OCI-LY3 (cell line): Measurements from ENCODE around the gene PCAT6.

ENCODE experiments used
- H2AFZ ChIP-seq: fragments of 200-600, 300-600 bp; shearing (Covaris generic); 2 replicates; pipeline ENCODE4 v1.6.0; 2014; ENCODE audit warnings: antibody characterized with exemption, low read depth, low read length
- H3K27ac ChIP-seq: fragments of 200-600, 300-600 bp; sonication (generic); 2 replicates; pipeline ENCODE4 v1.5.1; 2014; ENCODE audit warnings: mild to moderate bottlenecking, low read length, moderate library complexity, mixed read lengths
- H3K27me3 ChIP-seq: fragments of 200-600, 300-600 bp; sonication (generic); 2 replicates; pipeline ENCODE4 v1.6.1; 2014; ENCODE audit warnings: low read depth, low read length, mixed read lengths
- H3K36me3 ChIP-seq: fragments of 200-600, 300-600 bp; sonication (generic); replicated peaks from 2 replicates; pipeline ENCODE3; 2014; ENCODE audit warnings: low read depth, low read length, mixed read lengths
- H3K4me1 ChIP-seq: fragments of 300-600, 200-600 bp; sonication (generic); 2 replicates; pipeline ENCODE4 v1.6.1; 2014; ENCODE audit warnings: low read length, mixed read lengths
- H3K4me2 ChIP-seq: fragments of 200-600, 300-600 bp; sonication (generic); 2 replicates; pipeline ENCODE4 v1.6.1; 2014; ENCODE audit warnings: low read length, mixed read lengths
- H3K4me3 ChIP-seq: fragments of 300-600, 200-600 bp; sonication (generic); 2 replicates; pipeline ENCODE4 v1.5.1; 2014; ENCODE audit warnings: antibody characterized with exemption, mild to moderate bottlenecking, low read length, moderate library complexity
- H3K79me2 ChIP-seq: fragments of 300-600, 200-600 bp; shearing (Covaris generic); 2 replicates; pipeline ENCODE4 v1.6.1; 2014; ENCODE audit warnings: mild to moderate bottlenecking, low read length, mixed read lengths
- H3K9ac ChIP-seq: fragments of 300-600, 200-600 bp; shearing (Covaris generic); 2 replicates; pipeline ENCODE4 v1.6.0; 2014; ENCODE audit warnings: mild to moderate bottlenecking, low read length, moderate library complexity
- H3K9me3 ChIP-seq: fragments of 200-600, 300-600 bp; shearing (Covaris generic); 2 replicates; pipeline ENCODE4 v1.6.1; 2014; ENCODE audit warnings: low read length, mixed read lengths; ENCODE audit not compliant: insufficient read depth
- H4K20me1 ChIP-seq: fragments of 200-600, 300-600 bp; sonication (generic); 2 replicates; pipeline ENCODE4 v1.6.1; 2016; ENCODE audit warnings: low read length, mixed read lengths; ENCODE audit not compliant: insufficient read depth
- EZH2phosphoT487 ChIP-seq: fragments of 200-600 bp; shearing (Covaris generic); IDR thresholded peaks from 2 replicates; pipeline ENCODE4 v1.6.1; 2018; ENCODE audit warnings: antibody characterized with exemption, mixed run types, low read depth
- TF ChIP-seq, protein P1 (sequence below): fragments of 200-600, 300-600 bp; sonication (generic); IDR thresholded peaks from 2 replicates; pipeline ENCODE4 v1.5.1; 2014; ENCODE audit warnings: antibody characterized with exemption, low read length, low read depth

Gene PCAT6

DNA sequence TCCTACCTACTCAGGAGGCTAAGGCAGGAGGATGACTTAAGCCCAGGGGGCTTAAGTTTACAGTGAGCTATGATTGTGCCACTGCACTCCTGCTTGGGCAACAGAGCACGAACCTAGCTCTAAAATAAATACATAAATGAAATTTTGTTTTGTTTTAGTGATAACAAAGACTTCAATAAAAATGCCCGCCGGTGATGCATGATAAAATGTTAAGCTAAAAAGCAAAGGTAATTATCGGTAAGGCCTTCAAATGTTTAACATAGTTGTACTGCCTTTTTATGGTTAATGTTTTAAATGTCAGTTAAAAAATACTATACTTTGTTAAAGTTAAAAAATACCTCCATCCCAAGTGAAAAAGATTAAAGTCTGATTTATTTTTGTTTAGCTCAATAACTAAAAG lies 29.6 kb upstream of the PCAT6 start:
- TF ChIP-seq, protein P1, sequence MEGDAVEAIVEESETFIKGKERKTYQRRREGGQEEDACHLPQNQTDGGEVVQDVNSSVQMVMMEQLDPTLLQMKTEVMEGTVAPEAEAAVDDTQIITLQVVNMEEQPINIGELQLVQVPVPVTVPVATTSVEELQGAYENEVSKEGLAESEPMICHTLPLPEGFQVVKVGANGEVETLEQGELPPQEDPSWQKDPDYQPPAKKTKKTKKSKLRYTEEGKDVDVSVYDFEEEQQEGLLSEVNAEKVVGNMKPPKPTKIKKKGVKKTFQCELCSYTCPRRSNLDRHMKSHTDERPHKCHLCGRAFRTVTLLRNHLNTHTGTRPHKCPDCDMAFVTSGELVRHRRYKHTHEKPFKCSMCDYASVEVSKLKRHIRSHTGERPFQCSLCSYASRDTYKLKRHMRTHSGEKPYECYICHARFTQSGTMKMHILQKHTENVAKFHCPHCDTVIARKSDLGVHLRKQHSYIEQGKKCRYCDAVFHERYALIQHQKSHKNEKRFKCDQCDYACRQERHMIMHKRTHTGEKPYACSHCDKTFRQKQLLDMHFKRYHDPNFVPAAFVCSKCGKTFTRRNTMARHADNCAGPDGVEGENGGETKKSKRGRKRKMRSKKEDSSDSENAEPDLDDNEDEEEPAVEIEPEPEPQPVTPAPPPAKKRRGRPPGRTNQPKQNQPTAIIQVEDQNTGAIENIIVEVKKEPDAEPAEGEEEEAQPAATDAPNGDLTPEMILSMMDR, result no peak
- TF ChIP-seq EZH2phosphoT487, result no peak
- Histone ChIP-seq H3K27me3 (no peaks in the 10 kb centered on the region), H3K9me3 (no peaks in the 10 kb centered on the region)

DNA sequence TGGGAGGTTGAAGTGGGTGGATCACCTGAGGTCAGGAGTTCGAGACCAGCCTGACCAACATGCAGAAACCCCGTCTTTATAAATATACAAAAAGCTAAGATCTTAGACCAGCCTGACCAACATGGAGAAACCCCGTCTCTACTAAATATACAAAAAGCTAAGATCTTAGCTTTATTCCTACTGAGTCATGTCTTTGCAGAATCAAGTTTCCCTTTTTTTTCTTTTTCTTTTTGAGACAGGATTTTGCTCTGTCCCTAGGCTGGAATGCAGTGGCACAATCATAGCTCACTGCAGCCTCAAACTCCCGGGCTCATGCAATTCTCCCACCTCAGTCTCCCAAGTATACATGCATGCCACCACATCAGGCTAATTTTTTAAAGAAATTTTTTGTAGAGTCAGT lies 23.9 kb upstream of the PCAT6 start:
- peaks cover 84% of the 10 kb centered on the region for H4K20me1 ChIP-seq
- H3K36me3 ChIP-seq, result no peaks in the 10 kb centered on the region
- TF ChIP-seq EZH2phosphoT487, result no peak
- TF ChIP-seq, protein P1, result no peak
- H3K4me2 ChIP-seq, result no peak overlapping the region
- H3K4me1 ChIP-seq, result no peaks in the 10 kb centered on the region
- no peak overlapping the region for H2AFZ ChIP-seq
- peaks cover 26% of the 10 kb centered on the region; the same call in 1 of the 2 replicates for H3K79me2 ChIP-seq
- no peaks in the 10 kb centered on the region for H3K9me3 ChIP-seq
- H3K27me3 ChIP-seq, result no peaks in the 10 kb centered on the region
- no peak overlapping the region for H3K27ac ChIP-seq
- no peak overlapping the region for H3K9ac ChIP-seq
- H3K4me3 ChIP-seq, result no peak overlapping the region

More for the DNA sequence above, 29.6 kb upstream of the PCAT6 start:
- no peak overlapping the region for H3K4me2 ChIP-seq
- peaks cover 22% of the 10 kb centered on the region; the same call in 1 of the 2 replicates for H3K79me2 ChIP-seq
- no peak overlapping the region for H3K4me3 ChIP-seq
- H3K4me1 ChIP-seq, result no peaks in the 10 kb centered on the region
- H3K9ac ChIP-seq, result no peak overlapping the region
- peaks cover 62% of the 10 kb centered on the region for H4K20me1 ChIP-seq
- peaks cover 2% of the 10 kb centered on the region for H3K36me3 ChIP-seq
- no peak overlapping the region for H2AFZ ChIP-seq
- no peak overlapping the region for H3K27ac ChIP-seq

DNA sequence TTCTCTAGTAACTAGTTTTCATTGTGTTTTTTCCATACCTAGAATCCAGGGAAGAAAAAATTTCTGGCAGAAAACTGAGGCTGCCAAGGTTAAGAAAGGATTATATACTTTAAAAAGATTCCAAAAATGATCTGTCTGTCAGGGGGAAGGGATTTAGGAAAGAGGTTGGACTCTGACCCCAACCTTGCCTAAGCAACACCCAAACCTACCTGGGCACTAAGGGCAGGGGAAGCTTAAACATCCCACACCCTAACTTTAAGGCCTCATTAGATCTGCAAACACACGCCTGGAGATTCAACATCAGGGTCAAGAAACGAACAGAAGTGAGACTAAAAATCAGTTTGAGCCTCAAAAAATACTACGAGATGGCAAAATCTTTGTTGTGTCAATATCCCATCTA lies 22.0 kb upstream of the PCAT6 start:
- Histone ChIP-seq H3K4me1 (no peaks in the 10 kb centered on the region), H3K4me2 (no peak overlapping the region), H4K20me1 (peaks cover 83% of the 10 kb centered on the region), H3K79me2 (peaks cover 25% of the 10 kb centered on the region; the same call in 1 of the 2 replicates), H3K4me3 (no peak overlapping the region), H3K36me3 (no peaks in the 10 kb centered on the region), H2AFZ (no peak overlapping the region), H3K9me3 (no peaks in the 10 kb centered on the region), H3K9ac (no peak overlapping the region), H3K27me3 (no peaks in the 10 kb centered on the region), H3K27ac (no peak overlapping the region)
- TF ChIP-seq EZH2phosphoT487, result no peak
- TF ChIP-seq, protein P1, result no peak

DNA sequence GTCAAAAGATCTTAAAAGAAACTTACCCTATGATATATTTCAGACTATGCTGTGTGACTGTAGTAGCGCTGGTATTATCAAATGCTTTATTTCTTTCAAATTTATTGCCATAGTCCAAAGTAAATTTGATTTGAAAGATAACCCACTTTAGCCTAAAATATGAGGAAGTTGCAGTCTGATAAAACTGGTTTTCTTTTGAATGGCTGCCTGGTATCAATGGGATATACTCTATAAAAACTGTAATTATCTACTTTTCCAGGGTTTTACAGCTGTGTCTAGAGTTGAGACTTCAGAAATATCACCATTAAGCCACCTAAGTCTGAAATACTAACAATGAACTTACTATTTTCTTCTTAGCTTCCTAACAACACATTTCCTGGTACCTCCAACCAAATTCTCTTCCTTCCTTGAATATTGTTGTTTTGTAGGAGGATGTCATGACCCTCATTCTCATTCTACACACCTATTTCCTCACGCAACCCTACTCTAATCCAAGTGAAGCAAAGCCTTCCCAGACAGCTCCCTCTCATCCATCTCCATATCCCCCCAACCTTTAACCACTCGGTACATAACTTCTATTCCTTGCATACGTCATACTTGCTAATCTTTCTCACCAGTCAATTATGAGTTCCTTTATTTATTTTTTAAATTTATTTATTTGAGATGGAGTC lies 19.5 kb upstream of the PCAT6 start:
- no peaks in the 10 kb centered on the region for H3K9me3 ChIP-seq
- no peaks in the 10 kb centered on the region for H3K27me3 ChIP-seq
- no peaks in the 10 kb centered on the region for H3K36me3 ChIP-seq
- no peak overlapping the region for H3K27ac ChIP-seq
- H3K4me1 ChIP-seq, result peaks cover 9% of the 10 kb centered on the region
- no peak overlapping the region for H3K4me3 ChIP-seq
- peaks cover 82% of the 10 kb centered on the region for H4K20me1 ChIP-seq
- no peak overlapping the region for H3K9ac ChIP-seq
- H3K4me2 ChIP-seq, result no peak overlapping the region
- no peak for TF ChIP-seq EZH2phosphoT487
- TF ChIP-seq, protein P1, result no peak
- peaks cover 29% of the 10 kb centered on the region for H3K79me2 ChIP-seq
- H2AFZ ChIP-seq, result no peak overlapping the region
